ENCODE data around the gene RAMP2. TPM values are rescaled to one million over a fixed set of nuclear protein-coding genes. Genes with fewer than 3 reads are reported as not detected.

The RAMP2 gene, protein sequence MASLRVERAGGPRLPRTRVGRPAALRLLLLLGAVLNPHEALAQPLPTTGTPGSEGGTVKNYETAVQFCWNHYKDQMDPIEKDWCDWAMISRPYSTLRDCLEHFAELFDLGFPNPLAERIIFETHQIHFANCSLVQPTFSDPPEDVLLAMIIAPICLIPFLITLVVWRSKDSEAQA
- 10 to 100 TPM; 13.7 to 52.2 (median 29.2) TPM for total RNA-seq

DNA sequence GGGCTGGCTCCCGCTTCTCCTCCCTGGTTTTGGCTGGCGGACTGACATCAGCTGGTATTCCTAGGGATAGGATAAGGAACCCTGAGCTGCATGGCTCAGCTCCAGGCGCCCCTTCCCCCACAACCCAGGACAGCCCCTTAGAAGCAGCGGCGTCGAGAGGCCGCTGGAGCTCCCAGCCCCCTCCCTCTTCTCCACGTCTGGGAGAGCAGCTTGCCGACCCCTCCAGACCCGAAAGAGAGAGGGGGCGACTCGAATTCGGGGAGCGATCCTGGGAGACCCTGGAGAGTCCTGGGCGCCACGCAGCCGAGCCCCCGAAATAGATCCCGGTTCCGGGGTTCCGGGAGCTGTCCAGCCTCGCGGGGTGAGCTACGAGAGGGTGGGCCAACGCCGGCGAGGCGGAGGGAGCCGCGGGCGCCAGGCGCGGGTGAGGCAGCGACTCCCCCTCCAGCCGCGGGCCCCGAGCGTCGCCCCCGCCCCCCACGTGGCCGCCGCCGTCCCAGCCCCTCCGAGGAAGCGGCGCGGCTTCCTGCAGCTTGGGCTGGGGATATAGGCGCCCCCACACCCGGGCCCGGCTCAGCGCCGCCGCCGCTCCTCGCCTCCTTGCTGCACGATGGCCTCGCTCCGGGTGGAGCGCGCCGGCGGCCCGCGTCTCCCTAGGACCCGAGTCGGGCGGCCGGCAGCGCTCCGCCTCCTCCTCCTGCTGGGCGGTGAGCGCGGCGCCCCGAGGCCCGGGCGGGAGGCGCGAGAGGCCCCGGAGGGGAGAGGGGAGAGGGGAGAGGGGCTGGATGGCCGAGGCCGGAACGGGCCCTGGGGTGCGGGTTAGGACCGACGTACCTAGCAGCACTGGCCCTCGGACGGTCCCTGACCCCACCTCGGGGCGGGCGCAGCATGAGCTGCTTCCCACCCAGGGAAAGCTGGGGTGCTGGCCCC, at the start of gene RAMP2:
Gene RAMP2, plus strand, starts transcription at position 576 of the 930 bp plus-strand sequence. Its CDS starts 35 bp downstream, at position 611.
- no peak for DNase-seq
- TF ChIP-seq, protein P1, sequence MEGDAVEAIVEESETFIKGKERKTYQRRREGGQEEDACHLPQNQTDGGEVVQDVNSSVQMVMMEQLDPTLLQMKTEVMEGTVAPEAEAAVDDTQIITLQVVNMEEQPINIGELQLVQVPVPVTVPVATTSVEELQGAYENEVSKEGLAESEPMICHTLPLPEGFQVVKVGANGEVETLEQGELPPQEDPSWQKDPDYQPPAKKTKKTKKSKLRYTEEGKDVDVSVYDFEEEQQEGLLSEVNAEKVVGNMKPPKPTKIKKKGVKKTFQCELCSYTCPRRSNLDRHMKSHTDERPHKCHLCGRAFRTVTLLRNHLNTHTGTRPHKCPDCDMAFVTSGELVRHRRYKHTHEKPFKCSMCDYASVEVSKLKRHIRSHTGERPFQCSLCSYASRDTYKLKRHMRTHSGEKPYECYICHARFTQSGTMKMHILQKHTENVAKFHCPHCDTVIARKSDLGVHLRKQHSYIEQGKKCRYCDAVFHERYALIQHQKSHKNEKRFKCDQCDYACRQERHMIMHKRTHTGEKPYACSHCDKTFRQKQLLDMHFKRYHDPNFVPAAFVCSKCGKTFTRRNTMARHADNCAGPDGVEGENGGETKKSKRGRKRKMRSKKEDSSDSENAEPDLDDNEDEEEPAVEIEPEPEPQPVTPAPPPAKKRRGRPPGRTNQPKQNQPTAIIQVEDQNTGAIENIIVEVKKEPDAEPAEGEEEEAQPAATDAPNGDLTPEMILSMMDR (IDR thresholded peaks at IDR 0.05) = no peak
- TF ChIP-seq POLR2A (IDR thresholded peaks at IDR 0.05) = no peak
- Histone ChIP-seq H3K36me3 (no peaks in the 10 kb centered on the region), H3K4me3 (peak within 1 kb of the TSS; percentile 25 to 45), H3K4me1 (peaks cover 0 to 12% of the 10 kb centered on the region in 2 donors), H3K27ac (peak within 1 kb of the TSS; percentile 63 to 82), H3K27me3 (peaks cover 0 to 3% of the 10 kb centered on the region in 2 donors), H3K9me3 (no peaks in the 10 kb centered on the region)
- intact Hi-C loops (cut with DNase I; ENCODE audit: low total_unique reads) = loop anchor here (10.0 kb wide), 1 partner anchor 176 kb away; no protein-coding TSS in a partner anchor

DNA sequence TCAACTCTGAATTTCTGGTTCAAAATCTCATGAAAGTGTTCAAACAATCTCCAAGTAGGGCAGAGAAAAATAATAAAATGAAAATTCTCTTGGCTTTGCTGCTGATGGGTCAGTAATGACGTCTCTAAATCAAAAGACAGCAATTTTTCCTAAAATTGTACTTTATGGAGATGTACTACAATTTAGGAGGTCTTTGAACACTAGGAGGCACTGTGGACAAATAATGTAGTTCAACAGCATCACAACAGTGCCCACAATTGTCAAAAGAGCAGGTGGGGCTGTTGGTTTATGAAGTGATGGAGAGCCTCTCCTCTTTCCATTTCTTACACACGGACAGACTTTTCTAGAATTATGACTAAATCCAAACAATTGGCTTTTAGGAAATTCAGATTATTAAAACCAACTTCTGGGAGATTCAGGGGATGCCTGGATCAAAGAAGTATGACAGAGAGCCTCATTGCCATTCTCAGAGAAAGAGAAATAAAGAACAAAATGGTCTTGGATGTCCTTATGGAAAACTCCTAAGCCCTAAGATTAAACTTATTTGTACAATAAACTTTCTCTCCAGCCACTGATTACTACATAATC, 39.9 kb upstream of the RAMP2 start:
- DNase-seq = no peak
- no peaks in the 10 kb centered on the region for H3K9me3 ChIP-seq
- TF ChIP-seq POLR2A (IDR thresholded peaks at IDR 0.05) = no peak
- TF ChIP-seq, protein P1 (IDR thresholded peaks at IDR 0.05) = peak; percentile 61 to 87 (median 73)
- H3K4me1 ChIP-seq = no peaks in the 10 kb centered on the region
- H3K27me3 ChIP-seq = no peaks in the 10 kb centered on the region
- H3K4me3 ChIP-seq = no peak overlapping the region
- intact Hi-C loops (cut with DNase I; ENCODE audit: low total_unique reads) = no loop called here
- H3K36me3 ChIP-seq = no peaks in the 10 kb centered on the region
- no peak overlapping the region for H3K27ac ChIP-seq

DNA sequence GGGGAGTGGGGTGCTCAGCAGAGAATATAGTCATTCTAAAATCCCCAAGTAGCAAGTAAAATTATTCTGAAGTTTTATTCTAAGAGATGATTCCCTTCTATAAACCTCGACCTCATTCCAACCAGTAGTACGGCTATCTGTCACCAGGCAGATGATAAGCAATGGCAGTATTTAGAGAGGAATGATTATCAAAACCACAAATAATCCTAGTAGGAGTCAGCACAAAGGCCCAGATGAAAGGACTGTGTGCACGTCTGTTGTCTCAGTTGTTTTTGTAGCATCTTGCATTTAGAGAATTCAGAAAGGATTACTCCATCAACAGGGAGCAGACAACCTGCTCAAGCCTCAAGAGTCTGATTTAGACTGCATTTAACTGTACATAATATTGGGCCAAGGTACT, 37.4 kb upstream of the RAMP2 start:
- no peaks in the 10 kb centered on the region for H3K36me3 ChIP-seq
- no peak overlapping the region for H3K27ac ChIP-seq
- H3K4me1 ChIP-seq = no peaks in the 10 kb centered on the region
- intact Hi-C loops (cut with DNase I; ENCODE audit: low total_unique reads) = no loop called here
- no peaks in the 10 kb centered on the region for H3K9me3 ChIP-seq
- TF ChIP-seq POLR2A (IDR thresholded peaks at IDR 0.05) = no peak
- TF ChIP-seq, protein P1 (IDR thresholded peaks at IDR 0.05) = no peak
- no peak overlapping the region for H3K4me3 ChIP-seq
- no peaks in the 10 kb centered on the region for H3K27me3 ChIP-seq
- DNase-seq = no peak

DNA sequence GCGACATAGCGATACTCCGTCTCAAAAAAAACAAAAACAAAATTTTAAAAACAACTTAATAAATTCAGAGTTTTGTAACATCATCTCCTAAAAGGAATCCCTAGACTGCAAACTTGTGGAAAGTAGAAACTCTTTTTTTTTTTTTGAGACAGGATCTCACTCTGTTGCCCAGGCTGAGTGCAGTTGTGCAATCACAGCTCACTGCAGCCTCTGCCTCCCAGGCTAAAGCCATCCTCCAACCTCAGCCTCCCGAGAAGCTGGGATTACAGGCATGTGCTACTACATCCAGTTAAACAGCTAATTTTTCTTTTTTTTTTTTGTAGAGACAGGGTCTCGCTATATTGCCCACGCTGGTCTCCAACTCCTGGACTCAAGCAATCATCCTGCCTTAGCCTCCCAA, 35.9 kb upstream of the RAMP2 start:
- Histone ChIP-seq H3K4me1 (no peaks in the 10 kb centered on the region), H3K9me3 (no peaks in the 10 kb centered on the region), H3K36me3 (no peaks in the 10 kb centered on the region), H3K4me3 (no peak overlapping the region), H3K27me3 (no peaks in the 10 kb centered on the region), H3K27ac (no peak overlapping the region)
- intact Hi-C loops (cut with DNase I; ENCODE audit: low total_unique reads) = no loop called here
- no peak for DNase-seq
- TF ChIP-seq POLR2A (IDR thresholded peaks at IDR 0.05) = no peak
- TF ChIP-seq, protein P1 (IDR thresholded peaks at IDR 0.05) = no peak

All from uterus (tissue), 4 donors.